ENCODE results near the gene ZC3HAV1.

The ZC3HAV1 gene

GRCh38 chr7:139088268-139088667, 21.3 kb downstream of the ZC3HAV1 start:
- Histone ChIP-seq H3K36me3 (ENCODE audit: insufficient read depth, low read length) (peaks cover 45% of the 10 kb centered on the region), H3K9me3 (ENCODE audit: low read length) (peaks cover 12% of the 10 kb centered on the region), H3K4me2 (ENCODE audit: low read length) (no peak overlapping the region), H3K9ac (ENCODE audit: low read length) (no peak overlapping the region), H3F3A (ENCODE audit: insufficient read depth, low read length) (no peaks in the 10 kb centered on the region), H3K27me3 (ENCODE audit: insufficient read depth, low read length) (no peaks in the 10 kb centered on the region), H3K79me2 (ENCODE audit: insufficient read depth, low read length) (no peaks in the 10 kb centered on the region), H4K20me1 (ENCODE audit: insufficient read depth, low read length) (no peaks in the 10 kb centered on the region), H3K4me3 (ENCODE audit: low read depth, low read length, poor library complexity, severe bottlenecking) (no peak overlapping the region), H3K27ac (ENCODE audit: low read depth, low read length, poor library complexity, severe bottlenecking) (no peak overlapping the region), H3K4me1 (ENCODE audit: insufficient read depth, low read length, severe bottlenecking) (no peaks in the 10 kb centered on the region), H2AFZ (ENCODE audit: low read length) (no peak overlapping the region), H3K9me2 (ENCODE audit: low read depth, low read length) (no peaks in the 10 kb centered on the region)
- no peak for TF ChIP-seq EZH2 (IDR thresholded peaks at IDR 0.05; ENCODE audit: borderline replicate concordance, low read length)

- H4K20me1 ChIP-seq (ENCODE audit: insufficient read depth, low read length) = no peaks in the 10 kb centered on the region
- H3K9me2 ChIP-seq (ENCODE audit: low read depth, low read length) = no peaks in the 10 kb centered on the region
- H3K79me2 ChIP-seq (ENCODE audit: insufficient read depth, low read length) = no peaks in the 10 kb centered on the region
- no peaks in the 10 kb centered on the region for H3K4me1 ChIP-seq (ENCODE audit: insufficient read depth, low read length, severe bottlenecking)
- no peak overlapping the region for H3K27ac ChIP-seq (ENCODE audit: low read depth, low read length, poor library complexity, severe bottlenecking)
- H3K9ac ChIP-seq (ENCODE audit: low read length) = no peak overlapping the region
- H3K4me3 ChIP-seq (ENCODE audit: low read depth, low read length, poor library complexity, severe bottlenecking) = no peak overlapping the region
- H3F3A ChIP-seq (ENCODE audit: insufficient read depth, low read length) = no peaks in the 10 kb centered on the region
- H2AFZ ChIP-seq (ENCODE audit: low read length) = no peak overlapping the region
- peaks cover 49% of the 10 kb centered on the region for H3K36me3 ChIP-seq (ENCODE audit: insufficient read depth, low read length)
- H3K9me3 ChIP-seq (ENCODE audit: low read length) = peaks cover 12% of the 10 kb centered on the region
- no peak overlapping the region for H3K4me2 ChIP-seq (ENCODE audit: low read length)
- no peak for TF ChIP-seq EZH2 (IDR thresholded peaks at IDR 0.05; ENCODE audit: borderline replicate concordance, low read length)
- TF ChIP-seq CTCF (IDR thresholded peaks at IDR 0.05; ENCODE audit: low read length) = no peak
- no peaks in the 10 kb centered on the region for H3K27me3 ChIP-seq (ENCODE audit: insufficient read depth, low read length)
These were observed 22.3 kb downstream of the ZC3HAV1 start for GRCh38 chr7:139087212-139087611.

GRCh38 chr7:139086454-139086853, 23.1 kb downstream of the ZC3HAV1 start:
- Histone ChIP-seq H3K27ac (ENCODE audit: low read depth, low read length, poor library complexity, severe bottlenecking) (no peak overlapping the region), H3K36me3 (ENCODE audit: insufficient read depth, low read length) (peaks cover 53% of the 10 kb centered on the region), H3K4me3 (ENCODE audit: low read depth, low read length, poor library complexity, severe bottlenecking) (no peak overlapping the region), H3F3A (ENCODE audit: insufficient read depth, low read length) (no peaks in the 10 kb centered on the region), H3K9me3 (ENCODE audit: low read length) (peaks cover 12% of the 10 kb centered on the region), H4K20me1 (ENCODE audit: insufficient read depth, low read length) (no peaks in the 10 kb centered on the region), H3K27me3 (ENCODE audit: insufficient read depth, low read length) (no peaks in the 10 kb centered on the region), H3K4me2 (ENCODE audit: low read length) (no peak overlapping the region), H2AFZ (ENCODE audit: low read length) (no peak overlapping the region), H3K4me1 (ENCODE audit: insufficient read depth, low read length, severe bottlenecking) (no peaks in the 10 kb centered on the region), H3K9me2 (ENCODE audit: low read depth, low read length) (no peaks in the 10 kb centered on the region), H3K9ac (ENCODE audit: low read length) (no peak overlapping the region), H3K79me2 (ENCODE audit: insufficient read depth, low read length) (no peaks in the 10 kb centered on the region)
- no peak for TF ChIP-seq EZH2 (IDR thresholded peaks at IDR 0.05; ENCODE audit: borderline replicate concordance, low read length)
- no peak for TF ChIP-seq CTCF (IDR thresholded peaks at IDR 0.05; ENCODE audit: low read length)

- Histone ChIP-seq H3K9me2 (ENCODE audit: low read depth, low read length) (no peaks in the 10 kb centered on the region), H3K4me1 (ENCODE audit: insufficient read depth, low read length, severe bottlenecking) (no peaks in the 10 kb centered on the region), H4K20me1 (ENCODE audit: insufficient read depth, low read length) (no peaks in the 10 kb centered on the region), H3K9ac (ENCODE audit: low read length) (no peak overlapping the region), H3F3A (ENCODE audit: insufficient read depth, low read length) (no peaks in the 10 kb centered on the region), H3K27me3 (ENCODE audit: insufficient read depth, low read length) (no peaks in the 10 kb centered on the region), H3K79me2 (ENCODE audit: insufficient read depth, low read length) (no peaks in the 10 kb centered on the region), H3K9me3 (ENCODE audit: low read length) (peaks cover 12% of the 10 kb centered on the region), H2AFZ (ENCODE audit: low read length) (no peak overlapping the region), H3K36me3 (ENCODE audit: insufficient read depth, low read length) (peaks cover 59% of the 10 kb centered on the region), H3K4me2 (ENCODE audit: low read length) (no peak overlapping the region), H3K4me3 (ENCODE audit: low read depth, low read length, poor library complexity, severe bottlenecking) (no peak overlapping the region), H3K27ac (ENCODE audit: low read depth, low read length, poor library complexity, severe bottlenecking) (no peak overlapping the region)
- TF ChIP-seq EZH2 (IDR thresholded peaks at IDR 0.05; ENCODE audit: borderline replicate concordance, low read length) (no peak), CTCF (IDR thresholded peaks at IDR 0.05; ENCODE audit: low read length) (no peak)
These were observed 24.8 kb downstream of the ZC3HAV1 start for GRCh38 chr7:139084709-139085108.

Measured in OCI-LY1 (cell line).